B cell (primary cell): ENCODE data around the gene SLC18B1. TPM values are rescaled to one million over a fixed set of nuclear protein-coding genes. Genes with fewer than 3 reads are reported as not detected.

Experiments
- ATAC-seq: fragments of 200-7000 bp; cut with Tn5 transposase; one replicate; pipeline ENCODE4 v1.10.0; 2021; ENCODE audit warnings: low read depth, mild to moderate bottlenecking, moderate number of reproducible peaks, moderate library complexity
- CTCF ChIA-PET: fragments of 350-600 bp; sonication (Branson Sonifier 250); formaldehyde crosslinking; loops from one replicate; lab custom pipeline; 2021; ENCODE audit warnings: antibody characterized with exemption, inconsistent platforms; lab: Charles Lee
- POLR2A ChIA-PET: fragments of 350-600 bp; sonication (Branson Sonifier 250); formaldehyde crosslinking; loops from one replicate; lab custom pipeline; 2021; ENCODE audit warnings: antibody characterized with exemption; lab: Charles Lee
- DNase-seq: peaks from one replicate; pipeline ENCODE4 v3.0.0; 2013
- H2AFZ ChIP-seq: 2 replicates; pipeline ENCODE4 v1.6.1; 2012; ENCODE audit warnings: mild to moderate bottlenecking, low read depth, low read length; ENCODE audit not compliant: insufficient read depth, poor library complexity, severe bottlenecking
- H3K27ac ChIP-seq, 2 donors: 1 replicate in 1 of 2; 2 replicates in 1 of 2; pipeline ENCODE4 v1.5.1; 2012 to 2013; ENCODE audit warnings: low read length in 2 of 2, mild to moderate bottlenecking in 2 of 2, moderate library complexity in 1 of 2
- H3K27me3 ChIP-seq, 4 experiments: fragments of 200-600 bp in 1 of 4; sonication (generic) in 1 of 4; replicated peaks in 1 of 4; 1 replicate in 2 of 4; 2 replicates in 2 of 4; pipeline versions ENCODE4 v1.6.1 to v1.7.0; 2013 to 2016; ENCODE audit warnings: low read length in 3 of 4, mild to moderate bottlenecking in 2 of 4, mixed read lengths in 1 of 4, moderate library complexity in 1 of 4; ENCODE audit not compliant: insufficient read depth in 4 of 4, control insufficient read depth in 3 of 4; ENCODE audit errors: control extremely low read depth in 1 of 4
- H3K36me3 ChIP-seq, 2 experiments: replicated peaks in 1 of 2; 1 replicate in 1 of 2; 2 replicates in 1 of 2; pipeline versions ENCODE4 v1.6.1 to v1.7.1; 2013; ENCODE audit warnings: low read length in 1 of 2; ENCODE audit not compliant: insufficient read depth in 2 of 2, control insufficient read depth in 1 of 2; ENCODE audit errors: control extremely low read depth in 1 of 2, extremely low read depth in 1 of 2
- H3K4me1 ChIP-seq, 2 donors: fragments of 200-600 bp in 1 of 2; sonication (generic) in 1 of 2; 1 replicate in 1 of 2; 2 replicates in 1 of 2; pipeline versions ENCODE4 v1.5.1 to v1.6.1; 2013 to 2017; ENCODE audit warnings: low read length in 2 of 2; ENCODE audit not compliant: control insufficient read depth in 2 of 2, insufficient read depth in 2 of 2
- H3K4me2 ChIP-seq: replicated peaks from 2 replicates; pipeline ENCODE3; 2012; ENCODE audit warnings: mild to moderate bottlenecking, low read depth, low read length; ENCODE audit not compliant: poor library complexity, severe bottlenecking
- H3K4me3 ChIP-seq, 5 experiments: fragments of 200-600 bp in 1 of 5; sonication (generic) in 1 of 5; 1 replicate in 3 of 5; 2 replicates in 2 of 5; pipeline versions ENCODE4 v1.5.1 to v1.7.0; 2011 to 2016; ENCODE audit warnings: low read length in 4 of 5, mild to moderate bottlenecking in 4 of 5, low read depth in 2 of 5, control low read depth in 1 of 5, moderate library complexity in 1 of 5; ENCODE audit not compliant: insufficient read depth in 1 of 5; ENCODE audit errors: control extremely low read depth in 1 of 5, extremely low read depth in 1 of 5
- H3K79me2 ChIP-seq: fragments of 200-600 bp; sonication (generic); one replicate; pipeline ENCODE4 v1.6.0; 2016; ENCODE audit warnings: low read length; ENCODE audit not compliant: control insufficient read depth, insufficient read depth
- H3K9ac ChIP-seq: fragments of 200-600 bp; sonication (generic); 2 replicates; pipeline ENCODE4 v1.6.1; 2017; ENCODE audit warnings: mild to moderate bottlenecking, low read length, moderate library complexity
- H3K9me3 ChIP-seq, 3 donors: one replicate each; pipeline versions ENCODE4 v1.6.1 to v1.7.1; 2013; ENCODE audit warnings: low read length in 2 of 3; ENCODE audit not compliant: control insufficient read depth in 2 of 3, insufficient read depth in 1 of 3; ENCODE audit errors: control extremely low read depth in 1 of 3
- H4K20me1 ChIP-seq: 2 replicates; pipeline ENCODE4 v1.6.0; 2012; ENCODE audit warnings: mild to moderate bottlenecking, low read length; ENCODE audit not compliant: insufficient read depth, control insufficient read depth, poor library complexity, severe bottlenecking
- H3K27ac Mint-ChIP-seq: one replicate; pipeline ENCODE4 v1.8.0; 2021; ENCODE audit warnings: mixed read lengths
- H3K27me3 Mint-ChIP-seq: one replicate; pipeline ENCODE4 v1.8.0; 2021; ENCODE audit warnings: mixed read lengths
- H3K4me1 Mint-ChIP-seq: one replicate; pipeline ENCODE4 v1.8.0; 2021; ENCODE audit warnings: mixed read lengths
- H3K4me3 Mint-ChIP-seq: one replicate; pipeline ENCODE4 v1.8.0; 2021; ENCODE audit warnings: mixed read lengths
- H3K9me3 Mint-ChIP-seq: one replicate; pipeline ENCODE4 v1.8.0; 2022; ENCODE audit warnings: mixed read lengths; ENCODE audit not compliant: insufficient read depth
- EZH2 ChIP-seq: IDR thresholded peaks from 2 replicates; pipeline ENCODE4 v1.6.1; 2012; ENCODE audit warnings: borderline replicate concordance, low read depth, mild to moderate bottlenecking, moderate library complexity, low read length; ENCODE audit not compliant: insufficient read depth, poor library complexity, severe bottlenecking
- WGBS: methylation state at CpG from one replicate; pipeline ENCODE4 v1.1.5; 2013; ENCODE audit warnings: missing lambda C conversion rate; ENCODE audit not compliant: insufficient coverage; 5-methylcytosine and 5-hydroxymethylcytosine counted together
- intact Hi-C: fragments of 100-400 bp; cut with micrococcal nuclease; formaldehyde crosslinking; loops from one replicate; pipeline ENCODE4 v1.10.0; 2022
- polyA plus RNA-seq: library from polyadenylated mRNA; depleted of rRNA; stranded (reverse); fragments of >200 nt; gene quantifications from 2 replicates; pipeline ENCODE4 v1.2.3, GENCODE V29; 2012
- total RNA-seq, 2 donors: library from RNA; stranded (reverse); fragments of 120-200 nt in 1 of 2; gene quantifications; 1 replicate in 1 of 2; 2 replicates in 1 of 2; pipeline versions ENCODE4 v1.2.3 to v1.2.4, GENCODE V29; 2013 to 2022
- TF ChIP-seq, protein P1 (sequence below): fragments of 200-600 bp; IDR thresholded peaks from one replicate; pipeline ENCODE4 v1.8.0; 2022; ENCODE audit warnings: antibody characterized with exemption, mild to moderate bottlenecking

The SLC18B1 gene
- total and polyA plus RNA-seq, 2 donors (not counting 1 experiment from before 2014, with no cell fraction given) = 9.6 to 21.4 TPM

DNA sequence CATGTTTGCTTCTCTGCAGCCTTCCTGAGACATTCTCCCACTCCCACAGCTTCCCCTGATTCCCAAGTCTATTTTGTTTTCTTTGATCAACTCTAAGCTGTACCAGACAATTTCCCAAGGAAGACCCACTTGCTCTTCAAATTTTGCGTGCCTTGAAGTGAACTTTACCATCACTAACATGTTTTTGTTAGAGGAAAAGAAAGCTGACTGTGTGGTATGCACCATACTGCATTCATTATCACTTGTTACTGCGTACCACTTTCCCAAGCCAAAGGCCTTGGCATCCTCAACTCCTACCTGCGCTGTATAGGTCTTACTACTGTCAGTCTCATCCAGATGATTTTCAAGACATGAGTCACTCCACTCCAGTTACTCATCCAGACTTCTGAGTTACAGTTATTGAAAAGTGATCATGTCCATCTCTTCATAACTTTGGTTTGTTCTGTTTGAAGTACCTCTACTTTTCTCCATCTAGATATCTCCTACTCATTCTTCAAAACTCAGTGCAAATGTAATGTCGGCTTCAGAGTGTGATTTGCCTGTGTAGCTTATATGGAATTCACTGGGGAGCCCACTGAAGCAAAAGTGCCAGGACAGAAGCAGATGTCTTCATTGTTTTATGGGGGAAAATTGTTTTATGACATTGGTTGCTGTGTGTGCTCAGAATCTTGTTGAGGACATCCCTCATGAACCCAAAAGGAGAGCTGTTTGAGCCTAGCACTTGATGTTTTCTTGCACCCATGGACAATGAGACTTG, 21.1 kb upstream of the SLC18B1 start:
- Histone ChIP-seq H3K27ac (peak overlapping the region in 1 of 2 donors; percentile 32), H2AFZ (no peak overlapping the region), H3K4me2 (no peak overlapping the region), H3K36me3 (peaks cover 0 to 37% of the 10 kb centered on the region in 2 experiments), H3K9ac (no peak overlapping the region), H3K4me3 (no peak overlapping the region), H3K4me1 (peaks cover 24% of the 10 kb centered on the region in 2 donors), H4K20me1 (peaks cover 32% of the 10 kb centered on the region), H3K79me2 (peaks cover 22% of the 10 kb centered on the region), H3K9me3 (no peaks in the 10 kb centered on the region), H3K27me3 (no peaks in the 10 kb centered on the region)
- H3K4me1 Mint-ChIP-seq = peaks cover 49% of the 10 kb centered on the region
- no peaks in the 10 kb centered on the region for H3K27me3 Mint-ChIP-seq
- H3K27ac Mint-ChIP-seq = peak overlapping the region; percentile 76
- ATAC-seq (no peak), DNase-seq (no peak)
- H3K4me3 Mint-ChIP-seq = no peak overlapping the region
- no CpG with 5 or more reads among the region's 4 CpGs for WGBS
- CTCF ChIA-PET = interaction anchor here (0.7 to 1.6 kb wide), 4 partner anchors 21 to 245 kb away, joined by 3 to 5 read pairs (median 4); partner anchors contain the start of gene SLC18B1
- intact Hi-C loops = loop anchor here (10.0 kb wide), 1 partner anchor 905 kb away; no protein-coding TSS in a partner anchor
- POLR2A ChIA-PET = no interaction called here
- H3K9me3 Mint-ChIP-seq = no peaks in the 10 kb centered on the region
- TF ChIP-seq, protein P1, sequence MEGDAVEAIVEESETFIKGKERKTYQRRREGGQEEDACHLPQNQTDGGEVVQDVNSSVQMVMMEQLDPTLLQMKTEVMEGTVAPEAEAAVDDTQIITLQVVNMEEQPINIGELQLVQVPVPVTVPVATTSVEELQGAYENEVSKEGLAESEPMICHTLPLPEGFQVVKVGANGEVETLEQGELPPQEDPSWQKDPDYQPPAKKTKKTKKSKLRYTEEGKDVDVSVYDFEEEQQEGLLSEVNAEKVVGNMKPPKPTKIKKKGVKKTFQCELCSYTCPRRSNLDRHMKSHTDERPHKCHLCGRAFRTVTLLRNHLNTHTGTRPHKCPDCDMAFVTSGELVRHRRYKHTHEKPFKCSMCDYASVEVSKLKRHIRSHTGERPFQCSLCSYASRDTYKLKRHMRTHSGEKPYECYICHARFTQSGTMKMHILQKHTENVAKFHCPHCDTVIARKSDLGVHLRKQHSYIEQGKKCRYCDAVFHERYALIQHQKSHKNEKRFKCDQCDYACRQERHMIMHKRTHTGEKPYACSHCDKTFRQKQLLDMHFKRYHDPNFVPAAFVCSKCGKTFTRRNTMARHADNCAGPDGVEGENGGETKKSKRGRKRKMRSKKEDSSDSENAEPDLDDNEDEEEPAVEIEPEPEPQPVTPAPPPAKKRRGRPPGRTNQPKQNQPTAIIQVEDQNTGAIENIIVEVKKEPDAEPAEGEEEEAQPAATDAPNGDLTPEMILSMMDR = no peak
- TF ChIP-seq EZH2 = no peak
